Prostate gland (tissue), 2 donors: ENCODE measurements around the gene PRR9. TPM values are rescaled to one million over a fixed set of nuclear protein-coding genes. Genes with fewer than 3 reads are reported as not detected.

Source experiments
- DNase-seq: peaks from one replicate; pipeline ENCODE4 v3.0.0-alpha.2; 2019; ENCODE audit warnings: low spot score
- H3K27ac ChIP-seq, 2 donors: fragments of 200-600 bp; sonication (generic); 2 replicates each; pipeline ENCODE4 v1.5.1; 2017 to 2019
- H3K27me3 ChIP-seq: fragments of 200-600 bp; sonication (generic); replicated peaks from 2 replicates; pipeline ENCODE4 v1.5.1; 2019; ENCODE audit not compliant: insufficient read depth
- H3K36me3 ChIP-seq, 2 donors: fragments of 200-600 bp; sonication (generic); 1 replicate in 1 of 2; 2 replicates in 1 of 2; pipeline versions ENCODE4 v1.5.1 to v1.8.1; 2017 to 2019
- H3K4me1 ChIP-seq: fragments of 200-600 bp; sonication (generic); replicated peaks from 2 replicates; pipeline ENCODE4 v1.5.1; 2019
- H3K4me3 ChIP-seq, 2 donors: fragments of 200-600 bp; sonication (generic); 2 replicates each; pipeline ENCODE4 v1.5.1; 2017 to 2019
- H3K9me3 ChIP-seq: fragments of 200-600 bp; sonication (generic); 2 replicates; pipeline ENCODE4 v1.5.1; 2017
- CTCF ChIP-seq, 4 experiments: fragments of 200-600 bp in 2 of 4; fragments of 450-650 bp in 2 of 4; sonication (generic) in 2 of 4; IDR thresholded peaks; 1 replicate in 3 of 4; 2 replicates in 1 of 4; pipeline ENCODE4 v1.5.1; 2016 to 2019; ENCODE audit warnings: antibody characterized with exemption in 4 of 4, mild to moderate bottlenecking in 2 of 4, moderate library complexity in 2 of 4
- POLR2A ChIP-seq: fragments of 450-650 bp; IDR thresholded peaks from one replicate; pipeline ENCODE4 v1.6.1; 2016; ENCODE audit warnings: antibody characterized with exemption, mild to moderate bottlenecking
- POLR2AphosphoS5 ChIP-seq: sonication (generic); formaldehyde crosslinking; IDR thresholded peaks from one replicate; pipeline ENCODE4 v1.6.1; 2017; ENCODE audit warnings: antibody characterized with exemption
- WGBS: methylation state at CpG from one replicate; pipeline ENCODE4 v1.1.5; 2018; 5-methylcytosine and 5-hydroxymethylcytosine counted together
- intact Hi-C: fragments of 100-400 bp; cut with DNase I; formaldehyde crosslinking; loops from one replicate; pipeline ENCODE4 v1.14.2; 2022
- total RNA-seq, 2 donors: library from RNA; depleted of rRNA; stranded (reverse); fragments of >200 nt; gene quantifications; one replicate each; pipeline ENCODE4 v1.1.0, GENCODE V29; 2016

PRR9 gene
- total RNA-seq, 2 donors from 2014 or later, result not detected

- Histone ChIP-seq H3K9me3 (no peaks in the 10 kb centered on the region), H3K27ac (no peak within 1 kb of the TSS), H3K4me1 (no peaks in the 10 kb centered on the region), H3K36me3 (no peaks in the 10 kb centered on the region), H3K27me3 (no peaks in the 10 kb centered on the region), H3K4me3 (no peak within 1 kb of the TSS)
- intact Hi-C loops, result no loop called here
- 92% methylated on average over 1 of the region's 1 CpG for WGBS
- TF ChIP-seq CTCF (IDR thresholded peaks at IDR 0.05) (no peak), POLR2AphosphoS5 (no peak), POLR2A (no peak)
- no peak for DNase-seq
Observed at GRCh38 chr1:153203130-153203529, 14.3 kb upstream of the PRR9 start, which contains the start of gene LELP1. Gene LELP1, plus strand, starts transcription at chr1:153203430. Its CDS starts 1,278 bp downstream, at chr1:153204708.

DNA sequence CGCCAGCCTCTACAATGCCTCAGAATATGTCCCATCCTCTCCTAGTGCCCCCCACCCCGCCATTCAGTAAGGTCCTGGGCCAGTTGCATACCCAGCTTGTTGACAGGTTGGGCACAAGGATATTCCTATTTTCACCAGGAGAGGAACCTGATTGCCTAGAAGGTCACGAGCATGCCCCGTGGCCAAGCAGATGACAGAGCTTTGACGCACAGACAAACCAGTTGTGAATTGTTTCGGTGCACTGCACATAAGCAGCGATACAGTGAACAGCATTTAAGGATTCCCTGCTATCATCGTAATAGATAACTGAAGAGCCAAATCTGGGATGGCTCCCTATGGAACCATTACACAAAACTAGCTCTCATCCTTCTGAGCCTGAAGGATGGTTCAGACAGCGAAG lies 10.8 kb upstream of the PRR9 start:
- no peaks in the 10 kb centered on the region for H3K27me3 ChIP-seq
- TF ChIP-seq POLR2AphosphoS5 (no peak), CTCF (IDR thresholded peaks at IDR 0.05) (no peak), POLR2A (no peak)
- no peak for DNase-seq
- intact Hi-C loops, result no loop called here
- no peak overlapping the region for H3K27ac ChIP-seq
- WGBS, result 94% methylated on average over 9 of the region's 9 CpGs
- no peaks in the 10 kb centered on the region for H3K36me3 ChIP-seq
- no peaks in the 10 kb centered on the region for H3K9me3 ChIP-seq
- H3K4me3 ChIP-seq, result no peak overlapping the region
- no peaks in the 10 kb centered on the region for H3K4me1 ChIP-seq

DNA sequence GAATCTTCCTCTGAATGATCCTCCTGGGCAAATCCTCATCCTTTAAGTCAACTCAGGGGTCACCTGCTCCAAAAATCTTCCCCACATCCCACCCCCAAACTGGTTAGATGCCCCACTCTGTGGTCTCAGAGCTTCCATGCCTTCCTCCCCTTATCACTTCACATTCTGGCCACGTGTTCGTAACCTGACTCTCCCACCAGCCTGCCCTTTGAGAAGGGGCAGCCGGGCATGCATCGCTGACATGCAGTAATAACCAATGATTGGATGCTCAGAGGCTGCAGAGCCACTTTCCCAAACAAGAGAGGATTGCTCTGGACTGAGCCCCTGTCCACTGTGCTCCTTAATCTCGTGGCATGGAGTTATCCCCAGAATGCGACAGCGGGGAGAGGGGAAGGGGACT lies 7.2 kb upstream of the PRR9 start:
- no peaks in the 10 kb centered on the region for H3K4me1 ChIP-seq
- DNase-seq, result no peak
- intact Hi-C loops, result no loop called here
- TF ChIP-seq POLR2AphosphoS5 (no peak), POLR2A (no peak)
- no peaks in the 10 kb centered on the region for H3K36me3 ChIP-seq
- no peaks in the 10 kb centered on the region for H3K9me3 ChIP-seq
- no peaks in the 10 kb centered on the region for H3K27me3 ChIP-seq
- 46% methylated on average over 7 of the region's 7 CpGs for WGBS
- H3K4me3 ChIP-seq, result no peak overlapping the region
- no peak overlapping the region for H3K27ac ChIP-seq

GRCh38 chr1:153212201-153212600 lies 5.2 kb upstream of the PRR9 start:
- WGBS, result 36% methylated on average over 5 of the region's 5 CpGs
- no peaks in the 10 kb centered on the region for H3K27me3 ChIP-seq
- no peak overlapping the region for H3K4me3 ChIP-seq
- TF ChIP-seq POLR2AphosphoS5 (no peak), POLR2A (no peak)
- intact Hi-C loops, result no loop called here
- H3K27ac ChIP-seq, result no peak overlapping the region
- no peaks in the 10 kb centered on the region for H3K4me1 ChIP-seq
- H3K36me3 ChIP-seq, result no peaks in the 10 kb centered on the region
- no peak for DNase-seq
- H3K9me3 ChIP-seq, result no peaks in the 10 kb centered on the region

- H3K4me3 ChIP-seq, result no peak overlapping the region
- no peak overlapping the region for H3K27ac ChIP-seq
- WGBS, result 96% methylated on average over 4 of the region's 4 CpGs
- no peak for DNase-seq
- TF ChIP-seq CTCF (IDR thresholded peaks at IDR 0.05), result no peak
- no peak for TF ChIP-seq POLR2AphosphoS5
- no peak for TF ChIP-seq POLR2A
- no peaks in the 10 kb centered on the region for H3K4me1 ChIP-seq
- H3K27me3 ChIP-seq, result no peaks in the 10 kb centered on the region
- no peaks in the 10 kb centered on the region for H3K36me3 ChIP-seq
- intact Hi-C loops, result no loop called here
- no peaks in the 10 kb centered on the region for H3K9me3 ChIP-seq
Observed at GRCh38 chr1:153213519-153213918, 3.9 kb upstream of the PRR9 start.

- Histone ChIP-seq H3K27me3 (no peaks in the 10 kb centered on the region), H3K9me3 (no peaks in the 10 kb centered on the region), H3K36me3 (no peaks in the 10 kb centered on the region), H3K27ac (no peak overlapping the region), H3K4me3 (no peak overlapping the region), H3K4me1 (no peaks in the 10 kb centered on the region)
- TF ChIP-seq CTCF (IDR thresholded peaks at IDR 0.05) (no peak), POLR2AphosphoS5 (no peak), POLR2A (no peak)
- WGBS, result 79% methylated on average over 2 of the region's 2 CpGs
- DNase-seq, result no peak
- intact Hi-C loops, result no loop called here
Observed at GRCh38 chr1:153217744-153218416, 496 bp downstream of the PRR9 start.
